Spleen (tissue), 11 donors: ENCODE results near the gene C17orf114.

ENCODE experiments used
- DNase-seq: peaks from one replicate; pipeline ENCODE4 v3.0.0-alpha.2; 2020
- H3K27ac ChIP-seq, 8 donors: fragments of 200-600 bp; sonication (generic) in 7 of 8; 1 replicate in 4 of 8; 2 replicates in 4 of 8; pipeline versions ENCODE4 v1.5.0 to v1.8.0; 2016 to 2021; ENCODE audit warnings: inconsistent platforms in 4 of 8, mild to moderate bottlenecking in 4 of 8, moderate library complexity in 1 of 8
- H3K27me3 ChIP-seq, 7 donors: fragments of 200-600 bp; sonication (generic) in 6 of 7; replicated peaks in 1 of 7; 1 replicate in 4 of 7; 2 replicates in 3 of 7; pipeline versions ENCODE4 v1.5.0 to v1.8.0; 2016 to 2021; ENCODE audit warnings: inconsistent platforms in 3 of 7, mild to moderate bottlenecking in 1 of 7
- H3K36me3 ChIP-seq, 6 donors: fragments of 200-600 bp; sonication (generic) in 5 of 6; 1 replicate in 4 of 6; 2 replicates in 2 of 6; pipeline versions ENCODE4 v1.5.0 to v1.8.0; 2016 to 2021; ENCODE audit warnings: inconsistent platforms in 2 of 6
- H3K4me1 ChIP-seq, 6 donors: fragments of 200-600 bp; sonication (generic) in 5 of 6; 1 replicate in 3 of 6; 2 replicates in 3 of 6; pipeline versions ENCODE4 v1.5.0 to v1.8.0; 2016 to 2021; ENCODE audit warnings: inconsistent platforms in 3 of 6
- H3K4me3 ChIP-seq, 8 donors: fragments of 200-600 bp; sonication (generic) in 7 of 8; 1 replicate in 4 of 8; 2 replicates in 4 of 8; pipeline versions ENCODE4 v1.5.0 to v1.8.0; 2016 to 2021; ENCODE audit warnings: inconsistent platforms in 4 of 8, mild to moderate bottlenecking in 4 of 8, moderate library complexity in 2 of 8
- H3K9me3 ChIP-seq, 8 donors: fragments of 200-600 bp; sonication (generic) in 7 of 8; 1 replicate in 4 of 8; 2 replicates in 4 of 8; pipeline versions ENCODE4 v1.5.0 to v1.8.0; 2016 to 2021; ENCODE audit warnings: inconsistent platforms in 4 of 8
- CTCF ChIP-seq, 11 experiments: fragments of 200-600 bp in 7 of 11; fragments of 450-650 bp in 4 of 11; sonication (generic) in 4 of 11; IDR thresholded peaks in 8 of 11; conservative IDR thresholded peaks in 3 of 11; 1 replicate in 7 of 11; 2 replicates in 4 of 11; pipeline versions ENCODE4 v1.4.0 to v1.8.0; 2016 to 2021; ENCODE audit warnings: antibody characterized with exemption in 11 of 11, inconsistent platforms in 4 of 11, mild to moderate bottlenecking in 1 of 11
- POLR2A ChIP-seq, 3 donors: fragments of 450-650 bp; IDR thresholded peaks; one replicate each; pipeline ENCODE4 v1.5.1; 2017; ENCODE audit warnings: antibody characterized with exemption in 3 of 3, mild to moderate bottlenecking in 1 of 3
- POLR2AphosphoS5 ChIP-seq, 3 donors: sonication (generic); formaldehyde crosslinking; IDR thresholded peaks; one replicate each; pipeline ENCODE4 v1.5.1; 2017; ENCODE audit warnings: antibody characterized with exemption in 3 of 3
- WGBS, 5 donors: extraction: QIAGEN DNeasy Blood & Tissue Kit in 3 of 5; methylation state at CpG; one replicate each; pipeline versions ENCODE4 v1.1.5 to v1.1.7; 2013 to 2018; 5-methylcytosine and 5-hydroxymethylcytosine counted together
- intact Hi-C: fragments of 100-400 bp; cut with DNase I; formaldehyde crosslinking; loops from one replicate; pipeline ENCODE4 v1.15.0; 2023; ENCODE audit warnings: low total_unique reads
- donor health status: healthy with polysubstance abuse.
- donor health status: DM: no; HTN: no; CAD: no; lungs with moderate emphysema.
- donor health status: DM: no; HTN: no; CAD: no.
- donor health status: Bipolar disorder and iron deficiency.
- donor health status: healthy.
- donor health status: DM: no; HTN: no; CAD: no.
- donor health status: DM: yes; HTN: yes; CAD: no.

Gene C17orf114

GRCh38 chr17:4788807-4789700 lies 13.1 kb downstream of the C17orf114 start, which contains the start of gene GLTPD2:
Gene GLTPD2 (plus strand): TSS chr17:4788964. CDS start chr17:4789012, 48 bp downstream.
- H3K9me3 ChIP-seq: no peaks in the 10 kb centered on the region
- H3K36me3 ChIP-seq: no peaks in the 10 kb centered on the region
- TF ChIP-seq POLR2AphosphoS5 (IDR thresholded peaks at IDR 0.05) (no peak), POLR2A (IDR thresholded peaks at IDR 0.05) (no peak), CTCF (IDR thresholded peaks at IDR 0.05 in 8 of 11, conservative IDR thresholded peaks at IDR 0.05 in 3 of 11) (no peak)
- peak within 1 kb of the TSS; percentile 92 to 97 (median 94) for H3K27ac ChIP-seq
- no peak for DNase-seq
- peaks cover 0 to 58% (median 23%) of the 10 kb centered on the region in 7 donors for H3K27me3 ChIP-seq
- peak within 1 kb of the TSS; percentile 57 to 81 (median 68) for H3K4me3 ChIP-seq
- 29 to 46% (median 35%) methylated on average over 55 to 62 of the region's 62 CpGs for WGBS, 5 donors
- intact Hi-C loops: loop anchor here (5.0 to 10.0 kb wide), 2 partner anchors 54 to 98 kb away; partner anchors contain the start of genes CXCL16, MED11 and ZMYND15
- H3K4me1 ChIP-seq: peaks cover 24 to 64% (median 50%) of the 10 kb centered on the region in 6 donors

- Histone ChIP-seq H3K9me3 (no peaks in the 10 kb centered on the region), H3K27me3 (peaks cover 0 to 65% (median 24%) of the 10 kb centered on the region in 7 donors), H3K4me3 (peak overlapping the region in 3 of 8 donors; percentile 68 to 81 (median 76)), H3K36me3 (no peaks in the 10 kb centered on the region), H3K27ac (peak overlapping the region in 2 of 8 donors; percentile 95 to 96), H3K4me1 (peaks cover 24 to 64% (median 50%) of the 10 kb centered on the region in 6 donors)
- TF ChIP-seq POLR2AphosphoS5 (IDR thresholded peaks at IDR 0.05): no peak
- TF ChIP-seq CTCF (IDR thresholded peaks at IDR 0.05 in 8 of 11, conservative IDR thresholded peaks at IDR 0.05 in 3 of 11): no peak
- TF ChIP-seq POLR2A (IDR thresholded peaks at IDR 0.05): no peak
- intact Hi-C loops: loop anchor here (5.0 to 10.0 kb wide), 2 partner anchors 53 to 99 kb away; partner anchors contain the start of genes CXCL16, MED11 and ZMYND15
- 74 to 87% (median 83%) methylated on average over 14 of the region's 14 CpGs for WGBS, 5 donors
- DNase-seq: no peak
Measured at GRCh38 chr17:4788159-4788806, 13.8 kb downstream of the C17orf114 start.

GRCh38 chr17:4786516-4786915 lies 15.6 kb downstream of the C17orf114 start:
- DNase-seq: no peak
- no peaks in the 10 kb centered on the region for H3K36me3 ChIP-seq
- peak overlapping the region in 5 of 8 donors; percentile 3 to 58 (median 10) for H3K4me3 ChIP-seq
- H3K27ac ChIP-seq: peak overlapping the region in 6 of 8 donors; percentile 2 to 67 (median 40)
- peaks cover 24 to 68% (median 50%) of the 10 kb centered on the region in 6 donors for H3K4me1 ChIP-seq
- TF ChIP-seq CTCF (IDR thresholded peaks at IDR 0.05 in 8 of 11, conservative IDR thresholded peaks at IDR 0.05 in 3 of 11): no peak
- no peak for TF ChIP-seq POLR2A (IDR thresholded peaks at IDR 0.05)
- TF ChIP-seq POLR2AphosphoS5 (IDR thresholded peaks at IDR 0.05): no peak
- peaks cover 0 to 83% (median 34%) of the 10 kb centered on the region in 7 donors for H3K27me3 ChIP-seq
- no peaks in the 10 kb centered on the region for H3K9me3 ChIP-seq
- WGBS, 5 donors: 11 to 20% (median 16%) methylated on average over 6 of the region's 6 CpGs
- intact Hi-C loops: loop anchor here (5.0 to 10.0 kb wide), 2 partner anchors 52 to 101 kb away; partner anchors contain the start of genes CXCL16, MED11 and ZMYND15
